RPMI7951 (cell line): ENCODE measurements around the gene EYA4. TPM values are rescaled to one million over a fixed set of nuclear protein-coding genes. Genes with fewer than 3 reads are reported as not detected.

Experiments
- DNase-seq: peaks from one replicate; pipeline ENCODE4 v3.0.0-alpha.2; 2012; ENCODE audit warnings: low read depth
- total RNA-seq: library from RNA; depleted of rRNA; stranded (reverse); fragments of >200 nt; shearing (Covaris generic); gene quantifications from 2 replicates; pipeline ENCODE4 v1.2.3, GENCODE V29; 2014

The EYA4 gene
- total RNA-seq, 1 experiment from 2014 or later, result not detected

DNA sequence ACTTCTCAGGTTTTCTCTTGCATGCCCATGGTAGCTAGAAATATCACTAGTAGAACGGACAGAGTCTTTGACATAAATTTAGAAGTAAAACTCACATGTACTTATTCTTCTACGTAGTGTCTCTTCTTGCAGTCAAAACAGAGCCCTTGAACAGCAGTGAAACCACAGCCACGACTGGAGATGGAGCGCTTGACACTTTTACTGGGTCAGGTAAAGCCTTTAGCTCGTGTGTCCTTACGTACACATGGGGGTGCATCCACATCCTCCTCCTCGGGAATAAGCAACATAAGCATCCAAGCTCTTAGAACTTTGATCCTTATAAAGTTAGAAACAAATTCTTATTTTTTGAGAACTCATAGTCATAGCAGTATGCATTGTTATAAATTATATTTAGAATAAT is 215.3 kb downstream of the EYA4 start:
- no peak for DNase-seq

DNA sequence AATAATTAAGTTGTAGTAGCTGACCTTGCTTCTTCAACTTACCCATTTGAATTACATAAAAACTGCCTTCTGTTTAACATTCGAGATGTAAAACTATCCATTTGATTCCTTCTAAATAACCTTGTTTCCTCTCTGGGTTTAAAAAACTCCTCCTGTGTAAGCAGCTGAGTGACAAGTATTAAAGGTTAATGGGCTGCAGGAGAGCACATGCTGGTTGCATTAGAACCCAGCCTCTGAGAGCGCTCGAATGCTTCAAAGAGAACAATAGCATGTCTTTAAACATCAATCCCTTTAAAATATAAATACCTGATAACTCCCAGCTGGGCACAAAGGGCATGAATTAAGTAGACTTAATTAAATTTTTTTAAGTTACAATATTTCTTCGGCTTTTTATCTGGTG is 215.8 kb downstream of the EYA4 start:
- no peak for DNase-seq

DNA sequence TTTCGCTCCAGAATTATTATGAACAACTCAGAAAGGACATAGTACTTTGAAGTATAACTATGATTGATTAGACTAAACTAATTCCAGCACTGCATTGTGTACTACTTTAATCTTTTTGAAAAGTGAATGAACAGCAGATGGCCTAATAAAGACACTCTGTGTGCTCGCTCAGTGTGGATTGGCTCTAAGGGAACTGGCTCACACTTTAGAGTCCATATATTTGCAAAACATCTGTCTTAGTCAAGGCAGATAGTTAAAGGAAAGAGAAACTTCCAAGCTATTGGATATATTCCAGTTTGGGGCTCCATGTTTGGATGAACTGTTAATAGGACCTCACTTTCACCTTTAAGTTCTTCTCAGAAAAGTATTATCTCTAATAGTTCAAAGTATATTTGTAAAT is 218.9 kb downstream of the EYA4 start:
- no peak for DNase-seq

DNA sequence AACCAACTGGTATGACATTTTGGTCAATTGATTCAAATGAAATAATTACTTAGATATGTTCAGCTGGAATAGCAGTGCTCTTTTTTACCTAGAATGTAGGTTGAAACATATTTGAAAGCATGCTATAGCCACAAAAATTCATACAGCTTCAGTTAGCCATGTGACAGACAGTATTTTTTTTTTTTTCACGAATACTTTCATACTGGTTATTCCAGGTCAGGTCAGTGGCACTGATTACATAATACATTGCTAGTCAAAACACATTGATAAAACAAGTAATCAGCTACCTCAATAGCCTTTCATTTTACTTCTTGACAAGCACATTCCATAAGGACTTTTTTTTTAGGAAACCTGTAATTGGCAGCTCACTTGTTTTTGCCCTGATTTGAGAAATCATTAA is 222.6 kb downstream of the EYA4 start:
- DNase-seq, result no peak

DNA sequence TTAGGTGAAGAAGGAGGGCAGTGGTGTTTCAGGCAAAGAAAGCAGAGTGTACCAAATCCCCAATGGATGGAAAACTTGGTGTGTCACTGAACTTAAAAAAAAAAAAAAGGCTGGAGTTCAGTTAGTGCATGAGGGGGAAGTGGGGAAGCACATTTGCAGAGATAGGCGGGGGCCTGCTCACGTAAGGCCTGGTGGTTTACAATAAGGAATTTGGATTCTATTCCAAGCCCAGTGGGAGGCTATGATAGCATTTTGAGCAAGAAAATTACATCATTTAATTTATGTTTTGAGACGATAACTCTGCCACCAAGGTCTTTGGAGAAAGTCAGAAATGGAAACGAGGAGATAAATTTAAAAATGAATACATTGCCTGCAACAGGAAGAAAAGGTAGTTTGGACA is 225.5 kb downstream of the EYA4 start:
- DNase-seq, result no peak

DNA sequence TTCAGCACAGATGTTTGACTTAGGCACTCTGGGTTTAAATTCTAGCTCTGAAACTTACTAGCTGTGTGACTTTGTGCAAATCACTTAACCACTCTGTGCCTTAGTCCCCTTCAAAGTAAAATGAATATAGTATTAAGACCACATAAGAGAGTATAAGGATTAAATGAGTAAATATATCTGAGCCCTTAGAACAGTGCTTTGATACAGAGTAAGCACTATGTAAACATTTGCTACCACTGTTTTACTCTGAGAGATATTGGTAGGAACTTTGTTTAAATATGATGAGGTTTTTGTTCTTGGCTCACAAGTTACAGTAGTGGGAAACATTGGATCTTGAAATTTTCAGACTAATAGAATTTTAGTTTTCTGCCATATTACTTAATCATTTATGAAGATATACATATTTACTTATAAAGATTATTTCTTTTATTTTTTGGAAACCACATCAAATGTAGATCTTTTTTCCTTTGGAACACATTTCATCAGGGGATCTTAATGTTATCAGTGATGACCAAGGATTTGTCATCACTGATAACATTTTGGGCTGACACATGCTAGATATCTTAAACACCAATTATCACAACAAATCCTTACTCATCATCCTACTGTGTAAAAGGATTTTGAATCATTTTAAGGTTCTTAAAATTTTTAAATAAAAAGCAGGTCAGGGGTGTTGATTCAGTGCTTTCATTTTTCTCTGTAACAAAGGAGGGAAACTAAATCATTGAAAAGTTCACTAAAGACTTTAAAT is 226.2 kb downstream of the EYA4 start:
- no peak for DNase-seq

DNA sequence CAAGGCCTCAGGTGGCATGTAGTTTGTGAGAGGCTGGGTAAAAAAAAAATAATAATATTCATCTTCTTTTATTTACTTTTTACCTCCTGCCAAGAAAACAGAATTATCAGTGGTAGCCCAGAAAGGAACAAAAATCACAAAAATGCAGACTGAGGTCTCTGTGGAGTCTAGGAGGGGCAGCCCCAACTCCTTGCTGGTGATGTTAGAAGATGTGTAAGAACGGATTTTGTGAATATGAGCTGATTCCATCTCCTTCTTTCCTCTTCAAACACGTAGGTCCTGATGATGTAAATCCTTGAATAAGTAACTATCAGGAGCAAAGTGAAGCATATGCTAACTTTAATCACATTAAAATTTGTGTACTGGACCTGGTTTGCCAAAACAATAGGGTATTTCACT is 226.8 kb downstream of the EYA4 start:
- DNase-seq, result no peak

DNA sequence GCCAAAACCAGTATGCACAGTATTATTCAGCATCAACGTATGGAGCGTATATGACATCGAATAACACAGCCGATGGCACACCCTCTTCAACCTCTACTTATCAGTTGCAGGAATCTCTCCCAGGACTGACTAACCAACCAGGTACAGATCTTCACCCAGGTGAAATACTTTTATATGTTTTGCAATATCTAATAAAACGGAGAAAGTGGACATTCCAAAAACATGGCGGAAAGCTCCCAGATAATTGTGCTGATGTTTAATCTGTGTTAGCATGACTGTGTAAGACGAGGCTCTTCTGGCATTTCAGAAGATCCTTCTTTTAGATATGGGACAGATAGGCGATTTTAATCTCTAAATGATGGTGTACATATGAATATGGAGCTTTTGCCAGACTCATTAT is 227.4 kb downstream of the EYA4 start:
- DNase-seq, result no peak

DNA sequence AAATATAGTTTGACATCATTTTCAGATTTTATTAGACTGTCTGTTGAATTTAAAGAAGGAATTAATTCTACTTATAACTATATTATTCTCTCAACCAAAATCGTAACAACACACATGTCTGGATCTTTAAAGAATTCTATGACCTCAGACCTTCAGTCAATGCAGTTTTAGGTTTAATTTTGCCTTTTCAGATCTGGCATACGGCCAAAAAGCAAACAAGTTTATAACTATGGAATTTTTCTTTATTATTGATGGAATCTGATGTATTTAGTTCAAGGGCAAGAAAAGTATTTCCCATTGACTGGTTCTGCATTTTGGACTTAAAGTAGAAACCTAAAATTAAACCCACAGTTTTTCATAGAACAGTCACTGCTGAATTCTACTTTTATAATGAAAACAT is 233.4 kb downstream of the EYA4 start:
- DNase-seq, result no peak

DNA sequence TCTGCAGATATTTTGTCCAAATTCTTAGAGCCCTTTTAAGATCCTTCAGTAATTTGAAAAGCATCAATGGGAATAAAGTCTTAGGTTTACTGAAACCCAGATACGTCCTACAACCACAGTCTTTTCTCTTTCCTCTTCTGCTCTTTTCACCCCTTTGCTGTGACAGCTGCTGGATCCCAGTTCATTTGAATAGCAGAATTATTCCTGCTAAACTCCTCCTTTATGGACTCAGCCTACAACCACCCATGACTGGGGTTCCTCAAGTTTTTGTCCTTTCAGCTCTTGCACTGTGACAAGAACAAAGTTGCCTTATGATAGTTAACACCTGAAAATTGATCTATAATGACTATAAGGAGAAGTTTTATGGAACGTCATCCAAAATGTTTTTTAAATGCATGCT is 237.5 kb downstream of the EYA4 start:
- DNase-seq, result no peak

DNA sequence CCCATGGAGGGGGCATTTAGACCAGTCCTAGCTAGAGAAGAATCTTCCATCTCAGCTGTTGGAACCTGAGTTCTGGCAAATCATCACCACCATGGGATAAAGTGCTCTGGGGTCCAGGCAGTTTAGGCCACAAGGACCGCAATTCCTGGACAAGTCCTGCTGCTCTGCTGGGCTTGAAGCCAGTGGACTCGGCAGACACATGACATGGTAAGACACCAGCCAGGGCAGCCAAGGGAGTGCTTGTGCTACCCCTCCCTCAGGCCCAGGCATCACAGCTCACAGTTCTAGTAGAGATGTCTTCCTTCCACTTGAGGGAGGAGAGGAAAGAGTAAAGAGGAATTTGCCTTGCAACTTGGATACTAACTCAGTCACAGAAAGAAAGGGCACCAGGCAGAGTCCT is 246.0 kb downstream of the EYA4 start:
- no peak for DNase-seq

DNA sequence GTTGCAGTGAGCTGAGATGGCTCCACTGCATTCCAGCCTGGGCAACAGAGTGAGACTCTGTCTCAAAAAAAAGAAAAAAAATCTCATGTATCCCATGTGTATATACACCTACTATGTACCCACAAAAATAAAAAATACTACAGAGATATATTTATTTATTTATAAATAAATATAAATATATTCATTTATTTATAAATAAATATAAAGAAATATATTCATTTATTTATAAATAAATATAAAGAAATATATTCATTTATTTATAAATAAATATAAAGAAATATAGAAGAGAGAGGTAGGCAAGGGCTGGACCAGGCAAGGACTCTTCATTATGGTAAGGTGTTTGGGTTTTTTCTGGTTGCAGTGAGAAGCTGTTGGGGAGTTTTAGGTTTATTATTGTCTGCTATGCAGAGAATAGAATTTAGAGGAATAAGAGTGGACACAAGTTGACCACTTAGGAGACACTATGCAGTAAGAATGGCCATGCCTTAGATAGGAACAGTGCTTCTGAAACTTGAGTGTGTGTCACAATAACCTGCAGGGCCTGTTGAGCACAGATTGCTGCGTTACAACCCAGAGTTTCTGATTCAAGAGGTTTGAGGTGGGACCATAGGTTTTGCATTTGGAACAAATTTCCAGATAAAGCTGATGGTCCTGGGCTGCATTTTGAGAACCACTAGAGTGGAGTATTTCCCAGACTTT is 254.2 kb downstream of the EYA4 start:
- no peak for DNase-seq

DNA sequence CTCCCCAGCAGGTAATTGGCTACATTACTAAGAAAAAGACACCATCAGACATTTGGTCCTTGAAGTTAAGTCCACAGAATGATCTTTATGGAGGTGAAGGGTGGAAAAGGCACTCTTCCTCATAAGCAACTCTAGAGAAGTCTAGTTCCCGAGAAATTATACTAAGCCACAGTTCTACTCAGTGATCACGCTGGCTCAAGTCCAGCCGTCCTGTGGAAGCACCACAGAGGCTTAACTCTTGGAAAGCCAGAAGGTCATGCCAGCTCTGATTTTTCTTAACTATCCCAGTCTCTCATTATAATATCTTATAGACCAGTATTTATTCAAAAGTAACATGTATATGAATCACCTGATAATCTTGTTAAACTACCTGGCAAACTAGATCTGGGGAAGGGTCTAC is 258.5 kb downstream of the EYA4 start:
- DNase-seq, result no peak

DNA sequence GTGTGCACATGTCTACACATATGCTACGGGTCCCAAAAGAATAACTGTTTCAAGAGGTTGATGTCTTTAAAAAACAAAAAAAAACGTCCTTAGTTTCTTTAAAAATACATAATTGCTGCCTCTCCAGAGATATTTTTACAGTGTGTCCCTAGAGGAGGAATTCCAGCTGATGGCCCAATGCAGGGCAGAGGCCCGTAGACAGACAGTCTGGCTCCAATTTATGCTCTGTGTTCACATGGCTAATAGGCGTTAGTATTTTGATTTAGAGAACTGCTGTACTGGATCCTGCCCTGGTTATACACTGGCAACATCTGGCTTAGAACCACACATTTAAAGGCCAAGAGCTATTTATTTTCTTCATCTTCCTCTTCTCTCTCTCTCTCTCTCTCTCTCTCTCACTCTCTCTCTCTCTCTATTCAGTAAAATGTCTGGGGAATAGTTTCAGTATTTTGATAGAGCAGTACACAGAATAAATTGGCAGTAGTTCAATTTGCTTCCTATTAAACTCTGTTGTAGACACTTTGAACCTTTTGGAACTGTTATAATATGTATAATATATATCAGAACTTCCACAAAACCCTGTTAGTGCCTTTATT is 260.6 kb downstream of the EYA4 start:
- DNase-seq, result no peak

DNA sequence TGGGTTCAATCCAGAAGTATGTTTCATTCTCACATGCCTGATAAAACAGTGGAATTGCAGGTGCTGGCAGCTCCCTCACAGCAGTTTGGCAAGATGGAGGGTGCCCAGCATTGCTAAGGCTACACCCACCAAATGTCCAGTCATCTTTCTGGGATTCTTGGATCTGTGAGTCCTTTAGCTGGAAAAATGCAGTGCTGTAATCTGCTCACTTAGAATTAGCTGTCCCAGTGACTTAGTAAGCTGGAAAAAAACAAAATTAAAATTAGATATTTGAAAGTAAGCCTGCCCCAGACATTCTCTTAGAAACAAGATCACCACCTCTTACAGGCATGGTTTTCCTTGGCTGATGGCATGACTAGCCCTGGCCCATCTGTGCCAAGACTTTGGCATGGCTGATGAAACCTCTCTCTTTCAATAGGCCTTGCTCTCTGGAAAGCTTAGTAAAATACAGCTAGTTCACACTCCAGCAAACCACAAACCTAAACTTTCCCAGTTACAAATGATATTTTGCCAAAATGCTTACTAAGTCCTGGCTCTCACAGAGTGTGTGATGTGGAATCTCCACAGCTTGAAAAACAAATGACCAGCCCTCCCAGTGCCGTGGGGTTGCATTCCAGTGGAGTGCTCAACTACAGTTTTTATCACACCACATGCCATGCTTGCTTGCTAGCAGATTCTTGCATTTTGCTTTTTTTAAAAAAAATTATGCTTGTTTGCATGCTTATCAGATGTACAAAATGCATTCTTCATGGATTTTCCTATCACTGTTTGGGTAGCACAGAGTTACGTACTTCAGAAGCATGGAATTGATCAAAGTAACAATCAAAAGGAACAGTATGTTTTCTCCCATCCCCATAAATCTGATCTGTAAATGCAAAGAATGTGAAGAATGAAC is 261.5 kb downstream of the EYA4 start:
- peak; percentile 36 for DNase-seq

DNA sequence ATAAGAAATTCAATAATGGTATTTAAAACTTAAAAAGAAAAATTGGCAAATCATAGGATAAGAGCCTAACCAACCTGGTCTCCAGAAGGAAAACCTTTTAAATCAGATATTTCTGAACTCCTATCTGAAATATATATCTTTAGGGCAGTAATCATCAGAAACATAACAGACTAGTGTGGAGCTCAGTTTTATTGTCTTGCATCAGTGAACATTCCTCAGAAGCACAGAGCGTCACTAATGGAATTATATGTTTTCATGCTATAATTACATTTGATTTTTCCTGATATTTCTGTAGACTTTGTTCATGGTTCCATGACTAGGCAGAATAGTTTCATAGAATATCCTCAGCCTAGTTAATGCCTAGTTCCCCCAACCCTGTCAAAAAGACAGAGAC is 262.2 kb downstream of the EYA4 start:
- no peak for DNase-seq

DNA sequence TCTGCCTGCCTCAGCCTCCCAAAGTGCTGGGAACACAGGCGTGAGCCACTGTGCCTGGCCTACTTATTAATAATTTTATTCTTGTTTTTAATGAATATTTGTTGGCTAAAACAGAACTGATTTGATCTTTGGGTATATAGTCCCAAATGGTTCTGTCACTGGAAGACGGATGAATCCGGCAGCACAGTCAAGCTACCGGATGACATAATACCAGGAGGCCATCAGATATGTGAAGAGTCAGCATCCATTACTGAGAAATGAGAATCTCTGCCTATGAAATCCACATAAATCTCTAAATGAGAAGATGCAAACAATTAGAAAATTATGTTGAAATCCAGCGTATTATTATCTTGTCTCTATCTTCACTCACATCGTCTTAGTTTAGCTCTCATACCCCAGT is 263.0 kb downstream of the EYA4 start:
- DNase-seq, result no peak

DNA sequence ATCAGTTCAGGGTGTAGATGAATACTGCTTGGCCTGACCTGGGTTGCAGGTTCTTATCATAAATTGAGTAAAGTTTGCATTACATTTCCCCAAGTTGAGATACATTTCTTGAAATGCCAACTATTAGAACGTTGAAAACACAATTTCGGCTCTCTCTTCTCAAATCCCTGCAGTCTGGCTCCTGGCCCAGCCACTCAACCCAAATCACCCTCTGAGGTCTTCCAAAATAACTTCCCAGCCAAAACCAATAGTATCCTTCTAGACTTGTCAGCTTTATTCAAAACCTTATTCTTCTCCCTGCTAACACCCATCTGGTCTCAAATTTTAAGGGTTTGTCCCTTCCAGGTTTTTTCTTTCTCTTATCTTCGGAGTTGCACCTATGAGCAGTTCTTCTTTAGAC is 263.6 kb downstream of the EYA4 start:
- DNase-seq, result no peak

DNA sequence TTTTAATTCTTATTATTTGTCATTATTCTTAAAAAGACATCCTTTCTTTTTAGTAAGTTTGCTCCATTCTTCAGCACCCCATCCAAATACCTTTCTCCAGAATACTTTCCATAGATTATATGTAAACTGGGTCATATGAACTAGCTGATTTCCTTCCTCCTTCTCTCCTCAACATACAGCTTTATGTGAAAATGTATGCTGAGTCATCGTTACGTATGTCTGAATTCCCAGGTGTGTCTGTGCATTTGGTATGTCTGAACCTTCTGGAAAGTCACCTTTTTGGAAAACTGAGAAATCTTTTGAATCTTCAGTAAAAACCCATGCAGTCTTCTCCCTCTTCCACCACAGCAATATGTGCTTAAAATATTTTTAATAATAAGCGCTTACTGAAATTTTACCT is 264.5 kb downstream of the EYA4 start:
- DNase-seq, result no peak

DNA sequence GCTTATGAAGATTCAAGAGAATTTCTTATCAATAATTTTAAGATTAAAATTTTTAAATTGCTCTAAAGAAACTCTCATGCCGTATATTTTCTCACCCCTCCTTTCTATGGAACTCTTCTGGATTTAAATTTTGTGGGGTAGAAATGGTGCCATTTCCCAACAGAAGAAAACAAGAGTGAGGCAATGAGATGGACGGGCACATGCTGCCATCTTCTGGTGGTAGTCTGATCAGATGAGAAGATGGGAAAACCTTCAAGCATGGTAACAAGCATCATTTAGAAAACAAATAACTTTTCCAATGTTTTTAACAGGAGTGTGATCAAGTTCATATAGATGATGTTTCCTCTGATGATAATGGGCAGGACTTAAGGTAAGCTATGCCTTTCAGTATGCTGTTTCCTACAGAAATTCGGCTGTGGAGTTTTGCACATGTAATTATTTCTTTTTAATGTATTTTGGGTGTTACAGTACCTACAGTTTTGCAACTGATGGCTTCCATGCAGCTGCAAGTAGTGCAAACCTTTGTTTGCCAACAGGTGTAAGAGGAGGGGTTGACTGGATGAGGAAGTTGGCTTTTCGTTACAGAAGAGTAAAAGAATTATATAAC is 271.4 kb downstream of the EYA4 start:
- DNase-seq, result peak; percentile 35

DNA sequence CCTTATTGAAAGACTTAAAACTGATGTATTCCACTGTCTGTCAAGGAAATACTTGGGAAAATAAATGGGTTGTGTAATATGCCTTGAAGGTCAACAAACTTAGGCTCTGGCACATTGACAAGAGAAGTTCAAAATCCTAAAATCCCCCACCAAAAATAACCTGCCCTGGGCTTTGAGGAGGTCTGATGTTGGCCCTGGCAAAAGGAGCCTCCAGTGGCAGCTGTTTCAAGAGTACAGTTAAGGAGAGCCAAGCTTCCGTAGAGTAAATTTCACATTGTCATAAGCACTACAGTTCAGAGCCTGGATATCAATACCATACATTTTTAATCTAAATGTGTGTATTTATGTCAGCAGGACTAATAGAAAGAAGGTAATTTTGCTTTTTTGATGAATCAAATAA is 282.7 kb downstream of the EYA4 start:
- DNase-seq, result no peak

DNA sequence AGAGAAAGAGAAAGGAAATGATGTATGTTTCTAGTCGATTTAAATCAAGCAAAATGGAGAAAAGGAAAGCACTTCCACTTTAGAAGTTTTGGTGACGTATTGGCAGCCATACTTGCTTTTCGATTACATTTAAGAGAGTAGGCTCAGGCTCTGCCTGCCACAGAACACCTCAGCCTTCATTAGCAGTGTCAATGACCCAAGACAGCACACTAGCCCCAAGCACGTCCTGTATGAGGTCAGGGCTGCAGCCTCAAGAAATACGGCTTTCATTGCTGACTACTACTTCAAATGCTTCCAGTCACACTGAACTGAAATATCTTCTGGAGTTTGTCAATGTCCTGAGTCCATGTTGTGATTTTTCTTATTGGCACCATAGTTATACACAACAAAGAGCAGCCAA is 285.3 kb downstream of the EYA4 start:
- DNase-seq, result no peak
